Measurements from ENCODE around the gene COX4I1.
A peak's percentile ranks its signal among the peaks of the same experiment; 100 is the strongest.

The COX4I1 gene

GRCh38 chr16:85767531-85767930, 32.0 kb upstream of the COX4I1 start:
- DNase-seq (ENCODE audit: low read depth in 2 of 2), result no peak

DNA sequence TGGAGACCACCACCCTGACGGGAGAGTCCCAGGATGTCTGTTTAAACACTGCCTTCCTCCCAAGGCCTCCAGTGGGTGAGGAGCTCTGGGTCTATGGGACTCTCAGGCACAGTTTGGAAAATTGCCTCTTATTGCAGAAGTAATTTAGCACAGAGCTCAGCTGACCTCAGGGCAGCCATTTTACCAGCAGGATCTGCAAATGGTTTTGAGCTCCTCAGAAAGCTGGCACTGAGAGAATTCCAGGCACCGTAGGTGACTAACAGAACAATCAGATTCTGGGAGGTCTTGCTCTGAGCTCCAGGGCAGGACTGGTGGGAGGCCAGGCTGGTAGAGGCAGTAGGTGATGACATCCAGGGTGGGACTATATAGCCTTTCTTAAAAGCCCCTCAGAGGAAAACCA, 31.3 kb upstream of the COX4I1 start:
- no peak for DNase-seq (ENCODE audit: low read depth in 2 of 2)

GRCh38 chr16:85770741-85771140, 28.8 kb upstream of the COX4I1 start:
- no peak for DNase-seq (ENCODE audit: low read depth in 2 of 2)

DNA sequence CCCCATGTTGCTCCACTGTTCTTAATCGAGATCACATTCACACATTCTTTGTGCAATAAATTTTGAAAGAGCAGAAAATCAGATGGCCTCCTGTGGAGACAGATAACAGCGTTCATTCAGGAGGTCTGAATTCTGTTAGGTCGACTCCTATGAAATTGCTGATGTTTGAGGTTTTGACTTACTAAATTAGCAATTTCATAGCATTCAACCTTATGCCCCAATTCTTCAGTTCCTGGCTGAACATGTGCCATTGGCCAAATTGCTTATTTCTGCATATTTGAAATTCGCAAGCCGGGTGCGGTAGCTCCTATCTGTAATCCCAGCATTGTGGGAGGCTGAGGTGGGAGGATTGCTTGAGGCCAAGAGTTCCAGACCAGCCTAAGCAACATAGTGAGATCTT, 26.5 kb upstream of the COX4I1 start:
- DNase-seq (ENCODE audit: low read depth in 2 of 2), result no peak

- no peak for DNase-seq (ENCODE audit: low read depth in 2 of 2)
Measured at GRCh38 chr16:85774136-85774535, 25.4 kb upstream of the COX4I1 start.

DNA sequence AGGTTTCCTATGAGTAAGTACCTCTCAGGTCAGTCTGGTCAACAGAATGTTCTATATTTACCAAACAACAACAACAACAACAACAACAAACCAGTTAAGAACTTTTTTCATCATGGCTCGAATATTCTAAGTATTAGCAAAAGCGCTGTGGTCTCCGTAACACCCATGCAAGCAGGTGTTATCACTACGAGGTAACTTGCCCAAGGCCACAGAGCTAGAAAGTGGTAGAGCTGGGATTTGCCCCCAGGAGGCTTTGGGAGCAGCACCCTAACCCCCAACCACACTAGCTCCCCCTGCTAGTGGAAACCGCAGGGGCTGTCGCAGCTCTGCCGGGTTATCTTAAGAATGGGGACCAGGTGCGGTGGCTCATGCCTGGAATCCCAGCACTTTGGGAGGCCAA, 24.7 kb upstream of the COX4I1 start:
- DNase-seq (ENCODE audit: low read depth in 2 of 2), result no peak

DNA sequence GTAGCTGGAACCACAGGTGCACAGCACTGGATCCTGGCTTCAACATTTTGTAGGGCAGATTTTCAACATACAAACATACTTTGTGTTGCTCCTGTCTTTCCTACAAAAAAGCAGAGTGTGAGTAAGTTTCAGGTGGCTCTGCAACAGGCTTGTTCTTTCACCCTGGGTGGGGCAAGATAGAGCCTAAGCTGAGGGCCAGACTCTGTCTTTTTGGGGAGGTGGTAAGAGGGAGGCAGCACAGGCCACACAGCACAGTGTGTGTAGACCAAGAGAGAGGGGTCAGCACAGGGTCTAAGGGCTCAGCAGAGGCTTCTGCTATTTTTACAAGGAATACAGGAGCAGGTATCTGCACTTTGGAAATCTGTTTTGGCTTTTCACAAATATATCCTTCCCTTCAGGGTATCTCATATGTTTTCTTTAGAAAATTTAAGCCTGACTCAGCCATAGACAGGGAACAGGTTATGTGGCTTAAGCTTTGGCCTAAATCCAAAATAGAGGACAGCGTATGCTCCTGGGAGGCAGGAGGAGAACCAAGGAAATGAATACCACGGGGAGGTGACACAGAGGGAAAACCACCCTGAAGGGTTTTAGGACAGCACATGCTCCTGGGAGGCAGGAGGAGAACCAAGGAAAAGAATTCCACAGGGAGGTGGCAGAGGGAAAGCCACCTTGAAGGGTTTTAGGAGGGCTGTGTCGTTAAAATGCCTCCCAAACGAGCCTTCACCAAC, 21.7 kb upstream of the COX4I1 start:
- no peak for DNase-seq (ENCODE audit: low read depth in 2 of 2)

GRCh38 chr16:85778873-85779272, 20.6 kb upstream of the COX4I1 start:
- DNase-seq (ENCODE audit: low read depth in 2 of 2), result peak in 1 of 2 donors; percentile 23

- DNase-seq (ENCODE audit: low read depth in 2 of 2), result no peak
Measured at GRCh38 chr16:85780281-85780680, 19.2 kb upstream of the COX4I1 start.

DNA sequence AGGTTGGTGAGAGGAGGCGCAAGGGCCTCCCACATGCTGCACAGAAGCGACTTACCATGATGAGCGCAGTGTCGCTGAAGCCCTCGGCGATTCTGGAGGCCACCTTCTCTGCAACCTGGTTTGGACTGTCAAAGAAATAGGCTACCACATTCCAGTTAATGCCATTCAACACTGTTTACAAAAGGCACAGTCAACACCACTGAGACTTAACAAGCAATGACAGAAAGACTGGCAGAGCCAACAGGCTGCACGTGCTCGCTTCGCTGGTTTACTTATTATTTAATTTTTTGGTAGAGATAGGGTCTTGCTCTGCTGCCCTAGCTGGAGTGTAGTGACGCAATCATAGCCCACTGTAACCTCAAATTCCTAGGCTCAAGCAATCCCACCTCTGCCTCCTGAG, 18.3 kb upstream of the COX4I1 start:
- DNase-seq (ENCODE audit: low read depth in 2 of 2), result no peak

DNA sequence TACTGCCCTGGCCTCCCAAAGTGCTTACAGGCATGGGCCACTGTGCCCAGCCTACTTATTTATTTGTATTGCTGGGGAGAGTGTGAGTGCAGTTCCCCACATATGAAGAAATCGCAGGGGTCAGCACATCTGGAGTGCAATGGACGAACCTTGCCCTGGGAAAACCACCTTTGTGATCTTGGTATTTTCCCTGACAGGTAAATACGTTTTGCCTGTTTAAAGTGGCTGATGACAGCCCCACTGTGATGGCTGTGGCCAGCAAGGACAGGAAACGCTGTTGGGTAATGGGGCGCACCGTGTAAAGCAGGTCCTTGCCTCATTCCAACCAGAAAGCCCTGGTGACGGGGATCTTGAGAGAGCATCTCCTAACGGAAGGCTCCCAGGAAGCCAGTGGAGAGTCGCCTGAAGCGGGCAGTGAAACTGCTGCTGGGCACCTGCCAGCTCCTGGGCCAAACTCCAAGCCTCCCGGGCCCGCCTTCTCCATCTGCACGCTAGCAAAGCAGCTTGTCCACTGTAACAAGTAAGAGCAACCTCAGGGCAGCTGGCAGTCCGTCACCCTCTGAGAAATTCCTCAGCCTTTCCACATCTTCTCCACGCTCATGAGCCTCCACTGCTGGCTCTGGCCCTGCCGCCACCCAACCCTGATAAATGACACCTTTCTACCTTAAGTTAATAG, 17.7 kb upstream of the COX4I1 start:
- no peak for DNase-seq (ENCODE audit: low read depth in 2 of 2)

DNA sequence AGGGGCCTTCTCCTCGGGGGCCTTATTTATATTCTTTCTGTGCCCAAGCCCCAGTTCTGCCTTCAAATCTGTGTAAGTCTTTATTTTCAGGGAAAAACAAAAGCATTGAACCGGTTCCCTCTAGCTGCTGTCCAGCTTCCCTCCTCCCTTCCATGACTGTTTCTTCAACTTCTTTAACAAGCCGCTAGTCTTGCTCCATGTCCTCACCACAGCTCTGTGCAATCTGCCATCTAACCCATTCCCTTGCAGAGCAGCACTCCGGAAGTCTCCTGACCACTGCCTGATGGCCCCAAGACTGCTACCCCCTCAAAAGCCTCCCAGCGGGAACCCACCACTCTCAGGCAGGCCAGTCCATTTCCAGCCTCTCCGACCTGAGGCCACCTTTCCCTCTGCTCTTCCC, 17.0 kb upstream of the COX4I1 start:
- DNase-seq (ENCODE audit: low read depth in 2 of 2), result no peak

DNA sequence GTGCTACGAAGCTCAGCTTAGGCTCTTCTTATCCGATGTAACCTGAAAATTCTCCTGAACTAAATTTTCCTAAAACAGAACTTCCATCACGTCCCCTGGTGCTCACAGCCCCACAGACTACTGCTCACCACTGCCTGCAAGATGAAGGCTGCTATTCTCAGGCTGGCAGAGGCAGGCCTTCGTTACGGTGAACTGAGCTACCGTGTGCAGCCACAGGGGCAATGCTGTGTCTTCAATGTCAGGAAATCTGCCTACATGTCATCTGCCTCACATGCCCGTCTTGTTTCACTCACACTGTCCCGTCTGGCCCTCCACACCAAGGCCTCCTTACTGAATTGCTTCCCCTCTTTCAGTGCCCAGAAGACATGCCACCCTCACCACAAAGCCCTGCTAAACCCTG, 16.1 kb upstream of the COX4I1 start:
- no peak for DNase-seq (ENCODE audit: low read depth in 2 of 2)

DNA sequence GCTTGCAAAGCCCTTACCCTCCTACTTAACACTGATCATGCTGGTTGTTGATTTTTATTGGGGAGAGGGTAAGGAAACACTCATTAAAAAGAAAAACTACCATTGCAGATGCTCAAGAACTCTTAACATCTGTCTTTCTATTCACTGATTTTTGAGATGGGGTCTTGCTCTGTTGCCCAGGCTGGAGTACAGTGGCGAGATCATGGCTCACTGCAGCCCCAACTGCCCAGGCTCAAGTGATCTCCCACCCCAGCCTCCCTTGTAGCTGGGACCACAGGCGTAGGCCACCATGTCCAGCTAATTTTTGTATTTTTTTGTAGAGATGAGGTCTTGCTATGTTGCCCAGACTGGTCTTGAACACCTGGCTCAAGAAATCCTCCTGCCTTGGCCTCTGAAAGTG, 14.7 kb upstream of the COX4I1 start:
- no peak for DNase-seq (ENCODE audit: low read depth in 2 of 2)

GRCh38 chr16:85785927-85786326, 13.6 kb upstream of the COX4I1 start:
- DNase-seq (ENCODE audit: low read depth in 2 of 2), result no peak

DNA sequence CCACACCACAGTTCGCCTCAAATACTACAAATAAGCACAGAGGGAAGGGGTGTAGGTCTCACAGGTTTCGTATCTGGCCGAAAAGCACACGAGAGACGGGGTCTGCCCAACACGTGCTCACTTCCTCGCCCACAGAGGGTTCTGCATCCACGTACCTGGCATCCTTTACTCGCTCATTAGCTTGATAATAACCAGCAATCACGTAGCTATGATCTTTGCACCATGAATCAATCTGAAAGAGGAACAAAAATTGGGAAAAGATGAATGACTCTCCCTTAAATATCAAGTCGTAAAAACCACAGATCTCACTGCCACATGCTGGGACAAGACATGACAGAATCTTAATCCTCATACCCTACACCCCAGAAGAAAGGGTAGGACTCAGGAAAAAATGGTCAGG, 10.7 kb upstream of the COX4I1 start:
- DNase-seq (ENCODE audit: low read depth in 2 of 2), result no peak

DNA sequence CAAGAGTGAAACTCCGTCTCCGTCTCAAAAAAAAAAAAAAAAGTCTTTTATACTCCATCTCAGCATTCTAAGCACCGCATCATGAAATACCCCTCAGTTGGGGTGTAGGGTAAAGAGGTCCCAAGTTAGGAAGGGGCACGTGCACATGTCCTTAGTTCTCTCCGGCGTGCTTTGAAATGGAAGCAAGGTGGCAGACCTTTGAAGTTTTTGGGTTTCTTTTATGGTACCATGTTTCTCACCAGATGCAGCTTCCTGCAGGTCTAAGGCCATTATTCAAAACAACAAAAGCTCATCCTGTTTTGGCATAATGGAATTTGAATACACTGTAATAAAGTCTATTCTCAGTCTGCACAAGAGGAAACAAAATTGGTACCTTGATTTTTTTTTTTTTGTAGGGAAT, 9.7 kb upstream of the COX4I1 start:
- DNase-seq (ENCODE audit: low read depth in 2 of 2), result no peak

DNA sequence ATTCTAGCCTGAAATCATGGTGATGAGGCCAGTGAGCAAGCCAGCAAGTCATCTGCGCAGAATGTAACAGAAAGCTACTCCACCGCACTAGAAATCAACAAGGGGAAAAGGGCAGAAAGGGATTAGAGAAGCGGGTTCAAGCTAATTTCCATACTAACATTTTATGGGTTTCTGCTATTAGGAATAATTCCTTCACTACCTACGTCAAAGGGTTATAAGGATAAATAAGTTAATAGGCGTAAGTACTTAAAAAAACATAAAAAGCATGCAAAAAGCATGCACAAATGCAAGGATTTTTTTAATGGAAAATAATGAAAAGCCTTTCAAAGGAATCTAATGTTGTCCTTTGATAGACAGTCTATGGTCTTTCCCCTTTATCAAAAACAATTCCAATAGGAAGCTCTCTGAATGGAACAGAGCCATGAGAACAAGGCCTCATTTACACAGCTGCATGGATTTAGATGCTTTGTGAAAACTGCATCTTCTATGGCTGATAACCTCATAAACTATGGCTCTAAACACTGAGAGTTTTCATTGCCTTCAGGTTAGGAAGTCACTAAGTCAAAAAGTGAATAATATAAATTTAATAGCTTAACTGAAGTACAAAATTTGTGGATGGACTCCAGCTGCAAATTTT, 5.7 kb upstream of the COX4I1 start:
- no peak for DNase-seq (ENCODE audit: low read depth in 2 of 2)

GRCh38 chr16:85794696-85795095, 4.8 kb upstream of the COX4I1 start:
- no peak for DNase-seq (ENCODE audit: low read depth in 2 of 2)

DNA sequence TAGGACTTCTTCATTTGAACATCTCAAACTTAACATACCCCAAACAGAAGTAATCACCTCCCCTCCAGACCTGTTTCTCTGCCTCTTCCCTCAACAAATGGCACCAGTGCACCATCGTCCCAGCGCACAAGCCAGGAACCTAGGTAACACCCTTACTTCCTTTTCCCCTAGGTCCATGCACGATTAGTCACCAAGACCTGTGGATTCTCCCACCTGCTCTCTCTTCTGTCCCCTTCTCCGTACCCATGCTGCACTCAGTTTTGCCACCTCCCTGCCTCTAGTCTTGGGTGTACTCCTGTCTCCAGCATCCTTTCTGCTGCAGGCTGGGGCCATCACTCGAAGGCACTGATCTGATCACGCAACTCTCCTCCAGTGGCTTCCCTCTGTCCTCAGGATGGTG, 3.3 kb upstream of the COX4I1 start:
- no peak for DNase-seq (ENCODE audit: low read depth in 2 of 2)

DNA sequence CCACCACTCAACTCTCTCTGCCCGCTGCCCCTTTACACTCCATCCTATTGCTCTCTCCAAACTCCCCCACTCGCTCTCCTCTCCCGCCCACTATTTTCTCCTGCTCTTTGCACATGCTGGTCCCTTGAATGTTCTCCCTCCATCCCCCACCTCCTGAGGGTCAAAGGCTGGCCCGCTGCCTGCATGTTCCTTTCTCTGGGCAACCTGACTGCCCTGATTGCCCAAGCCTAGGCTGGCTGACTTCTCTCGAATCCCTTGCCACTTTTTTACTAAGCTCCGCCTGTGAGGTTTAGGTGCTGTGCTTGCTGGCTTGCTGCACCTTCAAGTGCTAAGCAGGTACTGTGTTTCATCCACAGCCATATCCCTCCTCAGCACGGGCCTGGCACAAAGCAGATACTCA, 2.9 kb upstream of the COX4I1 start:
- no peak for DNase-seq (ENCODE audit: low read depth in 2 of 2)

GRCh38 chr16:85798283-85798776, 1.2 kb upstream of the COX4I1 start:
- DNase-seq (ENCODE audit: low read depth in 2 of 2), result no peak

DNA sequence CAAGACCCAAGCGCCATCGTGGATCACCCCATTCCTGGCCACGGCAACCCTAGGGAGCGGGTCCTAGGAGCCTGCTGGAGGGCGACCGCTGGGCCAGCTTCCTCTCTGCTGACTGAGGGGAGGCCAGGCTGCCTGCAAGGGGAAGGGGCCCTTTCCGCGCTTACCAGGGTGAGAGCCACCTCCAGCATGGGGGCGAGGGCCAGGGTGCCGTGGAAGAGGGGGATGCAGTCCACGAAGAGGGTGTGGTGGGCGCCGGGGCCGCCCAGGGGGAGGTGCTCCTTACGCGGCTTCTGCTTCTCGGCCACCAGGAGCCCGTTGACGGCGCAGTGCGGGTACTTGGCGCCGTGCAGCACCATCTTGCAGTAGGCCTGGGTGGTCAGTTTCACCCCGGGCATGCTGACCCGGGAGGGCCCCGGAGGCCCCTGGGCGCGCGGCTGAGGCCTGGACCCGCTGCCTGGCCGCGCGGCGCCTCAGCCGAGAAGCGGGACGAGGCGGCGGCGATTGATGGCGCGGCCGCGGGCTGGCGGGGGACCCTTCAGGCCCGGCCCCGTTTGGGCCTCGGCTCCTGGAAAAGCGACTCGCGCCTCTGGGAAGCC, 496 bp upstream of the COX4I1 start:
- DNase-seq (ENCODE audit: low read depth in 2 of 2), result peak in 1 of 2 donors; percentile 21

All from stimulated activated CD8-positive, alpha-beta memory T cell treated with anti-CD3 and anti-CD28 coated beads, Interleukin-7, amount 100 ng/mL, for 4 hours (primary cell).